CD14-positive monocyte (primary cell): Measurements from ENCODE around the gene IGFBP7. TPM values are rescaled to one million over a fixed set of nuclear protein-coding genes. Genes with fewer than 3 reads are reported as not detected.

Experiments
- DNase-seq, 3 donors: peaks; one replicate each; pipeline ENCODE4 v3.0.0-alpha.2; 2011 to 2022
- H2AFZ ChIP-seq: 2 replicates; pipeline ENCODE4 v1.6.0; 2012; ENCODE audit warnings: mild to moderate bottlenecking, low read depth, low read length, inconsistent platforms; ENCODE audit not compliant: insufficient read depth, poor library complexity, severe bottlenecking
- H3K27ac ChIP-seq, 2 donors: 1 replicate in 1 of 2; 2 replicates in 1 of 2; pipeline ENCODE4 v1.5.1; 2012 to 2013; ENCODE audit warnings: low read length in 2 of 2, control low read depth in 1 of 2, inconsistent platforms in 1 of 2, low read depth in 1 of 2, mild to moderate bottlenecking in 1 of 2
- H3K27me3 ChIP-seq, 2 donors: one replicate each; pipeline versions ENCODE4 v1.6.0 to v1.6.1; 2011 to 2013; ENCODE audit warnings: low read length in 2 of 2; ENCODE audit not compliant: control insufficient read depth in 2 of 2, insufficient read depth in 2 of 2
- H3K36me3 ChIP-seq, 2 donors: replicated peaks in 1 of 2; 1 replicate in 1 of 2; 2 replicates in 1 of 2; pipeline versions ENCODE4 v1.5.1 to v1.6.1; 2012 to 2013; ENCODE audit warnings: low read length in 2 of 2, control low read depth in 1 of 2, inconsistent platforms in 1 of 2, mild to moderate bottlenecking in 1 of 2; ENCODE audit not compliant: insufficient read depth in 2 of 2, control insufficient read depth in 1 of 2
- H3K4me1 ChIP-seq, 2 donors: 1 replicate in 1 of 2; 2 replicates in 1 of 2; pipeline versions ENCODE4 v1.5.1 to v1.6.1; 2012 to 2013; ENCODE audit warnings: low read length in 2 of 2, control low read depth in 1 of 2, inconsistent platforms in 1 of 2, mild to moderate bottlenecking in 1 of 2, moderate library complexity in 1 of 2; ENCODE audit not compliant: insufficient read depth in 2 of 2, control insufficient read depth in 1 of 2
- H3K4me2 ChIP-seq: replicated peaks from 2 replicates; pipeline ENCODE3; 2012; ENCODE audit warnings: low read length, moderate library complexity, mild to moderate bottlenecking; ENCODE audit not compliant: poor library complexity, severe bottlenecking; ENCODE audit errors: extremely low read depth
- H3K4me3 ChIP-seq, 3 experiments: fragments of 200-600 bp in 1 of 3; sonication (generic) in 1 of 3; replicated peaks in 1 of 3; 1 replicate in 2 of 3; 2 replicates in 1 of 3; pipeline ENCODE4 v1.5.1; 2011 to 2013; ENCODE audit warnings: low read length in 3 of 3, mild to moderate bottlenecking in 3 of 3, control low read depth in 2 of 3, low read depth in 2 of 3, inconsistent platforms in 1 of 3, moderate library complexity in 1 of 3
- H3K79me2 ChIP-seq: 2 replicates; pipeline ENCODE4 v1.6.0; 2012; ENCODE audit warnings: mild to moderate bottlenecking, control low read depth, inconsistent platforms, low read length, moderate library complexity; ENCODE audit not compliant: insufficient read depth
- H3K9ac ChIP-seq: 2 replicates; pipeline ENCODE4 v1.6.0; 2017; ENCODE audit warnings: low read length, mild to moderate bottlenecking; ENCODE audit not compliant: insufficient read depth, poor library complexity, severe bottlenecking
- H3K9me3 ChIP-seq, 2 donors: replicated peaks in 1 of 2; 1 replicate in 1 of 2; 2 replicates in 1 of 2; pipeline versions ENCODE4 v1.5.1 to v1.6.1; 2012 to 2013; ENCODE audit warnings: low read length in 2 of 2, control low read depth in 1 of 2; ENCODE audit not compliant: control insufficient read depth in 1 of 2, insufficient read depth in 1 of 2
- H4K20me1 ChIP-seq: 2 replicates; pipeline ENCODE4 v1.6.0; 2012; ENCODE audit warnings: mild to moderate bottlenecking, low read length, control low read depth, moderate library complexity; ENCODE audit not compliant: insufficient read depth
- H3K27ac Mint-ChIP-seq, 7 donors: one replicate each; pipeline ENCODE4 v1.8.0; 2020; ENCODE audit warnings: mild to moderate bottlenecking in 7 of 7, mixed read lengths in 7 of 7, moderate library complexity in 6 of 7, inconsistent platforms in 2 of 7
- H3K27me3 Mint-ChIP-seq, 3 donors: one replicate each; pipeline ENCODE4 v1.8.0; 2021 to 2022; ENCODE audit warnings: low read depth in 3 of 3, mild to moderate bottlenecking in 3 of 3, mixed read lengths in 3 of 3, moderate library complexity in 3 of 3, inconsistent platforms in 1 of 3
- H3K36me3 Mint-ChIP-seq, 2 donors: one replicate each; pipeline ENCODE4 v1.8.0; 2020; ENCODE audit warnings: mixed read lengths in 2 of 2, inconsistent platforms in 1 of 2, mild to moderate bottlenecking in 1 of 2
- H3K4me1 Mint-ChIP-seq: one replicate; pipeline ENCODE4 v1.8.0; 2020; ENCODE audit warnings: mild to moderate bottlenecking, mixed read lengths
- H3K4me3 Mint-ChIP-seq, 2 donors: one replicate each; pipeline ENCODE4 v1.8.0; 2020; ENCODE audit warnings: mild to moderate bottlenecking in 2 of 2, mixed read lengths in 2 of 2, moderate library complexity in 1 of 2
- H3K9me3 Mint-ChIP-seq, 7 donors: one replicate each; pipeline ENCODE4 v1.8.0; 2020 to 2022; ENCODE audit warnings: mixed read lengths in 7 of 7, mild to moderate bottlenecking in 6 of 7, moderate library complexity in 6 of 7, inconsistent platforms in 2 of 7
- CTCF ChIP-seq: fragments of 200-600 bp; IDR thresholded peaks from one replicate; pipeline ENCODE4 v1.8.0; 2022; ENCODE audit warnings: antibody characterized with exemption, mild to moderate bottlenecking
- WGBS: methylation state at CpG from one replicate; pipeline ENCODE4 v1.1.5; 2013; ENCODE audit warnings: missing lambda C conversion rate; ENCODE audit not compliant: insufficient coverage; 5-methylcytosine and 5-hydroxymethylcytosine counted together
- intact Hi-C, 2 donors: fragments of 100-400 bp; cut with micrococcal nuclease; formaldehyde crosslinking; loops; one replicate each; pipeline versions ENCODE4 v1.15.0 to v1.15.1; 2023
- polyA plus RNA-seq, 3 donors: library from polyadenylated mRNA; depleted of rRNA in 1 of 3; unstranded in 2 of 3; stranded (reverse) in 1 of 3; fragments of 300-500 nt in 2 of 3; fragments of >200 nt in 1 of 3; fragmentation: Illumina TruSeq in 2 of 3; gene quantifications; 1 replicate in 2 of 3; 2 replicates in 1 of 3; pipeline ENCODE4 v1.2.3, GENCODE V29; 2012 to 2021

Gene IGFBP7
- polyA plus RNA-seq, 3 donors: 23.1 to 53.1 (median 46.9) TPM

GRCh38 chr4:57085278-57085677, 24.9 kb downstream of the IGFBP7 start:
- no peaks in the 10 kb centered on the region for H4K20me1 ChIP-seq
- H3K36me3 Mint-ChIP-seq: peaks cover 0 to 18% of the 10 kb centered on the region in 2 donors
- H3K9me3 ChIP-seq: no peaks in the 10 kb centered on the region
- no peak overlapping the region for H3K27ac ChIP-seq
- H3K36me3 ChIP-seq: no peaks in the 10 kb centered on the region
- intact Hi-C loops: no loop called here
- H3K27ac Mint-ChIP-seq: no peak overlapping the region
- H3K4me3 ChIP-seq: no peak overlapping the region
- peaks cover 34% of the 10 kb centered on the region for H3K79me2 ChIP-seq
- peaks cover 8 to 9% of the 10 kb centered on the region in 2 donors for H3K4me1 ChIP-seq
- peaks cover 0 to 4% (median 2%) of the 10 kb centered on the region in 7 donors for H3K9me3 Mint-ChIP-seq
- WGBS: no CpG with 5 or more reads among the region's 4 CpGs
- TF ChIP-seq CTCF: no peak
- H3K4me1 Mint-ChIP-seq: peaks cover 18% of the 10 kb centered on the region
- no peaks in the 10 kb centered on the region for H3K27me3 ChIP-seq
- H3K27me3 Mint-ChIP-seq: no peaks in the 10 kb centered on the region
- no peak overlapping the region for H3K4me2 ChIP-seq
- H3K4me3 Mint-ChIP-seq: no peak overlapping the region
- no peak overlapping the region for H2AFZ ChIP-seq
- no peak for DNase-seq
- H3K9ac ChIP-seq: no peak overlapping the region

- no peak overlapping the region for H3K9ac ChIP-seq
- H3K36me3 ChIP-seq: no peaks in the 10 kb centered on the region
- no peaks in the 10 kb centered on the region for H3K27me3 ChIP-seq
- H2AFZ ChIP-seq: no peak overlapping the region
- Mint-ChIP-seq H3K9me3 (peaks cover 0 to 4% (median 2%) of the 10 kb centered on the region in 7 donors), H3K27ac (no peak overlapping the region), H3K36me3 (peaks cover 0 to 18% of the 10 kb centered on the region in 2 donors), H3K4me3 (no peak overlapping the region), H3K27me3 (no peaks in the 10 kb centered on the region), H3K4me1 (peaks cover 9% of the 10 kb centered on the region)
- no peak overlapping the region for H3K4me2 ChIP-seq
- no peaks in the 10 kb centered on the region for H3K9me3 ChIP-seq
- peaks cover 30% of the 10 kb centered on the region for H3K79me2 ChIP-seq
- H3K27ac ChIP-seq: no peak overlapping the region
- no peaks in the 10 kb centered on the region for H4K20me1 ChIP-seq
- DNase-seq: no peak
- intact Hi-C loops: no loop called here
- H3K4me3 ChIP-seq: no peak overlapping the region
- TF ChIP-seq CTCF: no peak
- 100% methylated on average over 1 of the region's 2 CpGs for WGBS
- peaks cover 0 to under 1% of the 10 kb centered on the region in 2 donors for H3K4me1 ChIP-seq
Observed at GRCh38 chr4:57084360-57084759, 25.8 kb downstream of the IGFBP7 start.
